ENCODE measurements around the gene TCF3.

DNA sequence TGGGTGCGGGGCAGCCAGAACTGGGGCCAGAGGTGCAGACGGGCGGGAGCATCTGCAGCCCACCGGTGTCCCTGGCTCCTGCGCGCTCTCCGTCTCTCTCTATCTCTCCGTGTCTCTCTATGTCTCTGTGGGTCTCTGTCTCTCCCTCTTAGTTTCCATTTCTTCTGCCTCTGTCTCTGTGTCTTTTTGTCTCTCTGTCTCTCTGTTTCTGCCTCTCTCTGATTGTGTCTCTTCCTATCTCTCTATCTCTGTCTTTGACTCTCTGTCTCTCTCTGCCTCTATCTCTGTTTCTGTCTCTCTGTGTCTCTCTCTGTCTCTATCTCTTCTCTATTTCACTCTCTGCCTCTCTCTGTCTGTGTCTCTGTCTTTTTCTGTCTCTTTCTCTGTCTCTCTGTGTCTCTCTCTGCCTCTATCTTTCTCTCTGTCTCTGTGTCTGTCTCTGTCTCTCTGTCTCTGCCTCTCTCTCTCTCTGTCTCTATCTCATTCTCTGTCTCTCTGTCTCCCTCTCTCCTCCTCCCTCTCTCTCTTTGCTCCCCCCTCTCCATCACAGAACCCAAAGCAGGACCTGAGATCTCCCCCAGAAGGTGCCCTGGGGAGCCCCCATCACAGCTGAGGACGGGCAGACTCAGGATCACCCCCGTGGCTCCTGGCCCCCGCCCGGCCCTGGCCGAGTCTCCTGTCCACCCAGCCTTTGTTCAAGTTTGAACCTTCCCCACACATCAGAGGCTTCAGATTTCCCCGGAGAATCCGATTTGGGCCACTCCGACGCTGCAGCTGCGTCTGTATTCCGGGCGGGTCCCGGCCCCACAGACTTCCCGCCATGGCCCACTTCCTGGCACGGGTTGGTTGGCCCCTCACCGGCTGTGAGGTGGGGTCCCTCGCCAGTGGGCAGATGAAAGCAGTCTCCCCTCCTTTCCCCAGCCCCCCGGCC is 48.6 kb upstream of the TCF3 start:
- no peak for TF ChIP-seq EZH2phosphoT487 (conservative IDR thresholded peaks at IDR 0.05; ENCODE audit: low read length)
- TF ChIP-seq, protein P1, sequence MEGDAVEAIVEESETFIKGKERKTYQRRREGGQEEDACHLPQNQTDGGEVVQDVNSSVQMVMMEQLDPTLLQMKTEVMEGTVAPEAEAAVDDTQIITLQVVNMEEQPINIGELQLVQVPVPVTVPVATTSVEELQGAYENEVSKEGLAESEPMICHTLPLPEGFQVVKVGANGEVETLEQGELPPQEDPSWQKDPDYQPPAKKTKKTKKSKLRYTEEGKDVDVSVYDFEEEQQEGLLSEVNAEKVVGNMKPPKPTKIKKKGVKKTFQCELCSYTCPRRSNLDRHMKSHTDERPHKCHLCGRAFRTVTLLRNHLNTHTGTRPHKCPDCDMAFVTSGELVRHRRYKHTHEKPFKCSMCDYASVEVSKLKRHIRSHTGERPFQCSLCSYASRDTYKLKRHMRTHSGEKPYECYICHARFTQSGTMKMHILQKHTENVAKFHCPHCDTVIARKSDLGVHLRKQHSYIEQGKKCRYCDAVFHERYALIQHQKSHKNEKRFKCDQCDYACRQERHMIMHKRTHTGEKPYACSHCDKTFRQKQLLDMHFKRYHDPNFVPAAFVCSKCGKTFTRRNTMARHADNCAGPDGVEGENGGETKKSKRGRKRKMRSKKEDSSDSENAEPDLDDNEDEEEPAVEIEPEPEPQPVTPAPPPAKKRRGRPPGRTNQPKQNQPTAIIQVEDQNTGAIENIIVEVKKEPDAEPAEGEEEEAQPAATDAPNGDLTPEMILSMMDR (IDR thresholded peaks at IDR 0.05; ENCODE audit: insufficient read depth, low read length, poor library complexity, severe bottlenecking): no peak
